H9 (cell line): ENCODE measurements around the gene RBKS. TPM values are rescaled to one million over a fixed set of nuclear protein-coding genes. Genes with fewer than 3 reads are reported as not detected.
A peak's percentile ranks its signal among the peaks of the same experiment; 100 is the strongest.

ENCODE experiments used
- DNase-seq: peaks from one replicate; pipeline ENCODE4 v3.0.0-alpha.2; 2017
- H2AFZ ChIP-seq: one replicate; pipeline ENCODE4 v1.6.1; 2013; ENCODE audit warnings: mild to moderate bottlenecking, low read length, control low read depth, moderate library complexity
- H2AK5ac ChIP-seq: 2 replicates; pipeline ENCODE4 v1.6.1; 2013; ENCODE audit warnings: low read length, control low read depth, mixed read lengths; ENCODE audit not compliant: insufficient read length
- H2BK120ac ChIP-seq: one replicate; pipeline ENCODE4 v1.6.1; 2013; ENCODE audit warnings: low read depth, mild to moderate bottlenecking, low read length, control low read depth, inconsistent platforms; ENCODE audit not compliant: poor library complexity, severe bottlenecking
- H2BK12ac ChIP-seq: 2 replicates; pipeline ENCODE4 v1.6.1; 2013; ENCODE audit warnings: low read length, control low read depth, mixed read lengths, low read depth; ENCODE audit not compliant: insufficient read length
- H2BK15ac ChIP-seq: 2 replicates; pipeline ENCODE4 v1.6.1; 2013; ENCODE audit warnings: low read depth, low read length, control low read depth
- H2BK20ac ChIP-seq: one replicate; pipeline ENCODE4 v1.6.1; 2013; ENCODE audit warnings: low read depth, mild to moderate bottlenecking, low read length, control low read depth, inconsistent platforms; ENCODE audit not compliant: poor library complexity, severe bottlenecking
- H2BK5ac ChIP-seq: 2 replicates; pipeline ENCODE4 v1.6.1; 2013; ENCODE audit warnings: low read length, control low read depth, mixed read lengths; ENCODE audit not compliant: insufficient read length
- H3K14ac ChIP-seq: 2 replicates; pipeline ENCODE4 v1.6.1; 2013; ENCODE audit warnings: low read length, control low read depth; ENCODE audit not compliant: insufficient read depth
- H3K18ac ChIP-seq: 2 replicates; pipeline ENCODE4 v1.6.1; 2013; ENCODE audit warnings: low read depth, mild to moderate bottlenecking, mixed read lengths, low read length, control low read depth; ENCODE audit not compliant: insufficient read length
- H3K23ac ChIP-seq: 2 replicates; pipeline ENCODE4 v1.6.1; 2013; ENCODE audit warnings: low read length, control low read depth, mixed read lengths, low read depth; ENCODE audit not compliant: insufficient read length
- H3K23me2 ChIP-seq: 2 replicates; pipeline ENCODE4 v1.6.1; 2013; ENCODE audit warnings: low read depth, mild to moderate bottlenecking, mixed read lengths, low read length, control low read depth; ENCODE audit not compliant: insufficient read length, poor library complexity, severe bottlenecking
- H3K27ac ChIP-seq: 2 replicates; pipeline ENCODE4 v1.5.1; 2013; ENCODE audit warnings: low read length, control low read depth, mixed read lengths, low read depth; ENCODE audit not compliant: insufficient read length
- H3K27me3 ChIP-seq: 2 replicates; pipeline ENCODE4 v1.6.1; 2013; ENCODE audit warnings: low read length, control low read depth, inconsistent platforms; ENCODE audit not compliant: insufficient read depth
- H3K4ac ChIP-seq: 2 replicates; pipeline ENCODE4 v1.6.1; 2013; ENCODE audit warnings: low read depth, mild to moderate bottlenecking, control low read depth, inconsistent platforms, low read length, moderate library complexity
- H3K4me1 ChIP-seq: 2 replicates; pipeline ENCODE4 v1.6.1; 2013; ENCODE audit warnings: low read length, control low read depth, inconsistent platforms; ENCODE audit not compliant: insufficient read depth
- H3K4me2 ChIP-seq: 2 replicates; pipeline ENCODE4 v1.6.1; 2013; ENCODE audit warnings: low read length, control low read depth, mixed read lengths; ENCODE audit not compliant: insufficient read length, insufficient read depth
- H3K56ac ChIP-seq: 2 replicates; pipeline ENCODE4 v1.6.1; 2013; ENCODE audit warnings: low read depth, mild to moderate bottlenecking, mixed read lengths, low read length, control low read depth; ENCODE audit not compliant: insufficient read length
- H3K79me1 ChIP-seq: 2 replicates; pipeline ENCODE4 v1.6.1; 2013; ENCODE audit warnings: low read depth, mild to moderate bottlenecking, moderate library complexity, low read length, control low read depth, inconsistent platforms; ENCODE audit not compliant: insufficient read depth, poor library complexity, severe bottlenecking
- H3K79me2 ChIP-seq: 2 replicates; pipeline ENCODE4 v1.6.1; 2013; ENCODE audit warnings: low read length, control low read depth, inconsistent platforms; ENCODE audit not compliant: insufficient read depth
- H3K9ac ChIP-seq: 2 replicates; pipeline ENCODE4 v1.6.1; 2013; ENCODE audit warnings: low read length, control low read depth, mixed read lengths; ENCODE audit not compliant: insufficient read length; ENCODE audit errors: extremely low read depth
- H3K9me3 ChIP-seq: one replicate; pipeline ENCODE4 v1.6.1; 2013; ENCODE audit warnings: low read depth, low read length, inconsistent platforms; ENCODE audit not compliant: control insufficient read depth
- H3T11ph ChIP-seq: one replicate; pipeline ENCODE4 v1.6.1; 2013; ENCODE audit warnings: mild to moderate bottlenecking, low read length, control low read depth, inconsistent platforms
- H4K20me1 ChIP-seq: one replicate; pipeline ENCODE4 v1.6.1; 2013; ENCODE audit not compliant: control insufficient read depth, insufficient read length, insufficient read depth
- H4K5ac ChIP-seq: 2 replicates; pipeline ENCODE4 v1.6.1; 2013; ENCODE audit warnings: low read depth, mild to moderate bottlenecking, mixed read lengths, low read length, control low read depth; ENCODE audit not compliant: insufficient read length
- H4K8ac ChIP-seq: replicated peaks from 2 replicates; pipeline ENCODE4 v1.6.1; 2013; ENCODE audit warnings: low read length, control low read depth, mixed read lengths, low read depth; ENCODE audit not compliant: insufficient read length
- H4K91ac ChIP-seq: 2 replicates; pipeline ENCODE4 v1.6.1; 2013; ENCODE audit warnings: low read depth, mild to moderate bottlenecking, moderate library complexity, mixed read lengths, low read length, control low read depth; ENCODE audit not compliant: insufficient read length
- H3K27ac Mint-ChIP-seq, 3 experiments: 2 replicates in 2 of 3; 3 replicates in 1 of 3; pipeline ENCODE4 v1.8.0; 2020 to 2021; ENCODE audit warnings: mixed read lengths in 3 of 3, mild to moderate bottlenecking in 1 of 3, moderate library complexity in 1 of 3
- H3K27me3 Mint-ChIP-seq: 2 replicates; pipeline ENCODE4 v1.8.0; 2021; ENCODE audit warnings: low read depth, mild to moderate bottlenecking, moderate library complexity, mixed read lengths
- H3K36me3 Mint-ChIP-seq, 3 experiments: 2 replicates in 2 of 3; 3 replicates in 1 of 3; pipeline ENCODE4 v1.8.0; 2020 to 2021; ENCODE audit warnings: low read depth in 3 of 3, mixed read lengths in 3 of 3; ENCODE audit not compliant: insufficient read depth in 1 of 3
- H3K4me1 Mint-ChIP-seq, 2 experiments: 2 replicates each; pipeline ENCODE4 v1.8.0; 2020; ENCODE audit warnings: mixed read lengths in 2 of 2
- H3K4me3 Mint-ChIP-seq, 2 experiments: 2 replicates in 1 of 2; 3 replicates in 1 of 2; pipeline ENCODE4 v1.8.0; 2020 to 2021; ENCODE audit warnings: mild to moderate bottlenecking in 2 of 2, mixed read lengths in 2 of 2, moderate library complexity in 1 of 2
- H3K9me3 Mint-ChIP-seq, 2 experiments: 2 replicates in 1 of 2; 3 replicates in 1 of 2; pipeline ENCODE4 v1.8.0; 2020; ENCODE audit warnings: mild to moderate bottlenecking in 2 of 2, mixed read lengths in 2 of 2, moderate library complexity in 1 of 2
- CTCF ChIP-seq: fragments of 200-600 bp; sonication (generic); conservative IDR thresholded peaks from 3 replicates; pipeline ENCODE4 v1.8.0; 2021; ENCODE audit warnings: antibody characterized with exemption, mild to moderate bottlenecking
- WGBS: extraction: QIAGEN DNeasy Blood & Tissue Kit; methylation state at CpG from one replicate; pipeline ENCODE4 v1.1.7; 2013; ENCODE audit warnings: missing lambda C conversion rate, low lambda C conversion rate, mixed read lengths; ENCODE audit not compliant: insufficient read length; ENCODE audit errors: extremely low coverage; 5-methylcytosine and 5-hydroxymethylcytosine counted together
- total RNA-seq: library from RNA; stranded (reverse); gene quantifications from 2 replicates; pipeline ENCODE4 v1.2.1, GENCODE V29; 2021

Gene RBKS
- total RNA-seq, 1 experiment from 2014 or later, result 2.3 TPM

- Histone ChIP-seq H2BK12ac (no peak overlapping the region), H3K14ac (no peak overlapping the region), H3K79me2 (no peaks in the 10 kb centered on the region), H3K9me3 (no peaks in the 10 kb centered on the region), H2BK120ac (no peak overlapping the region), H4K20me1 (no peaks in the 10 kb centered on the region), H3K56ac (no peak overlapping the region), H3K27ac (no peak overlapping the region), H3K4me1 (no peaks in the 10 kb centered on the region), H2AK5ac (no peak overlapping the region), H3K18ac (no peak overlapping the region), H3T11ph (no peak overlapping the region), H2BK5ac (no peak overlapping the region), H2AFZ (no peak overlapping the region), H4K5ac (no peak overlapping the region), H3K79me1 (no peaks in the 10 kb centered on the region), H3K23me2 (no peaks in the 10 kb centered on the region), H3K4me2 (no peak overlapping the region), H3K23ac (no peak overlapping the region), H3K4ac (no peak overlapping the region), H4K8ac (no peak overlapping the region), H2BK15ac (no peak overlapping the region), H3K9ac (no peak overlapping the region), H4K91ac (no peak overlapping the region), H3K27me3 (no peaks in the 10 kb centered on the region), H2BK20ac (no peak overlapping the region)
- TF ChIP-seq CTCF, result no peak
- peaks cover 8% of the 10 kb centered on the region; the same call in 1 of the 2 replicates for H3K27me3 Mint-ChIP-seq
- WGBS, result no CpG with 5 or more reads among the region's 7 CpGs
- H3K4me3 Mint-ChIP-seq, result no peak overlapping the region
- H3K9me3 Mint-ChIP-seq, result no peaks in the 10 kb centered on the region
- H3K36me3 Mint-ChIP-seq, result peaks cover 0 to 4% (median 0%) of the 10 kb centered on the region in 3 experiments; a peak in 3 of 7 replicates
- H3K27ac Mint-ChIP-seq, result 0 out of 7 replicates have a peak overlapping the region, but pooled peaks of 1 of the 3 experiments have one; percentile 39
- DNase-seq, result no peak
- 0 out of 4 replicates have a peak, but pooled peaks cover 0 to 3% of the 10 kb centered on the region in 2 experiments for H3K4me1 Mint-ChIP-seq
These were observed 126.3 kb downstream of the RBKS start for GRCh38 chr2:27763907-27764267.
